Urinary bladder (tissue), 4 donors: ENCODE data around the gene PNKD. TPM values are rescaled to one million over a fixed set of nuclear protein-coding genes. Genes with fewer than 3 reads are reported as not detected.

ENCODE experiments used
- DNase-seq: peaks from one replicate; pipeline ENCODE4 v3.0.0-alpha.2; 2015; ENCODE audit errors: extremely low spot score
- H3K27ac ChIP-seq: one replicate; pipeline ENCODE4 v1.5.1; 2013; ENCODE audit warnings: low read depth, mild to moderate bottlenecking, moderate library complexity
- H3K36me3 ChIP-seq: one replicate; pipeline ENCODE4 v1.6.1; 2013; ENCODE audit warnings: mild to moderate bottlenecking, moderate library complexity; ENCODE audit not compliant: insufficient read depth
- H3K4me1 ChIP-seq: one replicate; pipeline ENCODE4 v1.6.1; 2013; ENCODE audit warnings: mild to moderate bottlenecking, moderate library complexity; ENCODE audit not compliant: insufficient read depth
- H3K4me3 ChIP-seq: one replicate; pipeline ENCODE4 v1.5.1; 2013; ENCODE audit warnings: low read depth, low read length
- WGBS: extraction: QIAGEN DNeasy Blood & Tissue Kit; methylation state at CpG from one replicate; pipeline ENCODE4 v1.1.7; 2013; 5-methylcytosine and 5-hydroxymethylcytosine counted together
- polyA plus RNA-seq: library from polyadenylated mRNA; stranded (reverse); fragments of 200-250 nt; gene quantifications from one replicate; pipeline ENCODE4 v1.2.3, GENCODE V29; 2013
- total RNA-seq: library from RNA; depleted of rRNA; stranded (reverse); fragments of >200 nt; gene quantifications from one replicate; pipeline ENCODE4 v1.2.3, GENCODE V29; 2014
- donor health status: healthy with polysubstance abuse.
- donor health status: healthy.

The PNKD gene
- total and polyA plus RNA-seq, 2 donors = 24.6 to 92.7 TPM

DNA sequence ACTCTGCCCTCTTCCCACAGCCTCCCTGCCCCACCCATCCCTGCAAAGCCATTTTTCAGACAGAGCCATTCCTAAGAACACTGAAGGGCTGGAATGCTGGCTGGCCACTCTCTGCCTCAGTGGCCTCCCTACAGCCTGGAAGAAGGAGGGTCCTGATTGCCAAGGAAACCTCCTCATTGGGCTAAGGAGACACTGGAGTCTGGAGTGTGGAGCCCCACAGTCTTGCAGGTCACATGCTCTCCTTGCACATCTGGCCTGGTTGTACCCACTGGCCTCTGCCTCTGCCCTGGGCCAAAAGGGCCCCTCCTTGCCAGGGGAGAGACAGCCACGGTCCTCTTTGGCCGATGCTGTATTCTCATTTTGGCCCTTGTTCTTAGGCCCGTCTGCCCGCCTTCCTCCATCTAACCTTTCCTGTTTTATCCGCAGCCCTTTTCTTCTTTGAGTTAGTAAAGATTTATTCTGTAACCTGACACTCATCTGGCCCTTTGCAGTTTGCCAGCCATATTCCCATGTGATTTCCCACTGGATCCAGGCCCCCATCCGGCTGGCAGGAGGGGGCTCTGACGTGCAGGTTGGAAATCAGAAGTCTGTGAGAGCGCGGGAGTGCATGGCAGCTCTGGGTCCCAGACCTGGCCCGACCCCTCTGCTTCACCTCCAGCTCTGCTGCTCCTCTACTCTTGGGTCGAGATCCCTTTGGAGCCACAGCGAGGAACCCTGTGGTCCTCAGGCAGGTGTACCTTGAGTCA lies 75.3 kb downstream of the PNKD start:
- Histone ChIP-seq H3K4me3 (no peak overlapping the region), H3K36me3 (no peaks in the 10 kb centered on the region), H3K4me1 (no peaks in the 10 kb centered on the region), H3K27ac (no peak overlapping the region)
- WGBS = 77% methylated on average over 12 of the region's 12 CpGs
- DNase-seq = no peak

- Histone ChIP-seq H3K4me1 (no peaks in the 10 kb centered on the region), H3K4me3 (no peak overlapping the region)
These were observed 76.9 kb downstream of the PNKD start for GRCh38 chr2:218347172-218347571.

GRCh38 chr2:218354045-218354444 lies 83.7 kb downstream of the PNKD start:
- H3K4me3 ChIP-seq = no peak overlapping the region
- no peak for DNase-seq
- 89% methylated on average over 14 of the region's 14 CpGs for WGBS
- H3K27ac ChIP-seq = no peak overlapping the region
- H3K4me1 ChIP-seq = no peaks in the 10 kb centered on the region
- H3K36me3 ChIP-seq = no peaks in the 10 kb centered on the region

More at GRCh38 chr2:218347172-218347571, 76.9 kb downstream of the PNKD start:
- no peak overlapping the region for H3K27ac ChIP-seq
- DNase-seq = no peak
- no peaks in the 10 kb centered on the region for H3K36me3 ChIP-seq
- WGBS = 76% methylated on average over 5 of the region's 5 CpGs

DNA sequence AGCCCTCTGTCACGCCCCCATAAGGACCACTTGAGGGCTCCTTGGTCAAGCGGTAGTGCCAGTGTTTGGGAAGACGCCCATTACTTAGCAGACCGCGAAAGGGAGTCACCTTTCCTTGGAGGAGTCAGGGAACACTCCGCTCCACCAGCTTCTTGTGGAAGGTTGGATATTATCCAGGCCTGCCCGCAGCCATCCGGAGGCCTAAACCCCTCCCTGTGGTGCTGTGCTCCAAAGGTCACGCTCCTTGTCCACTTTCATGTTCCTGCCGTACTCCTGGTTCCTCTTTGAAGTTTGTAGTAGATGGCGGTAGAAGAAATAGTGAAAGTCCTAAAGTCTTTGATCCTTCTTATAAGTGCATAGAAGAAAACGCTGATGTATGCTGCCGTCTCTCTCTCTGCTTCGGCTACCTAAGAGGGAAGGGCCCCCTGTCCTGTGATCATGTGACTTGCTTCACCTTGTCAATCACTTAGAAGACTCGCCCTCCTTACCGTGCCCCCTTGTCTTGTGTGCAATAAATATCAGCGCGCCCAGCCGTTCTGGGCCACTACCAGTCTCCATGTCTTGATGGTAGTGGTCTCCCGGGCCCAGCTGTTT lies 84.6 kb downstream of the PNKD start:
- no peaks in the 10 kb centered on the region for H3K36me3 ChIP-seq
- no peak overlapping the region for H3K27ac ChIP-seq
- 84% methylated on average over 20 of the region's 20 CpGs for WGBS
- H3K4me3 ChIP-seq = no peak overlapping the region
- no peaks in the 10 kb centered on the region for H3K4me1 ChIP-seq
- no peak for DNase-seq

DNA sequence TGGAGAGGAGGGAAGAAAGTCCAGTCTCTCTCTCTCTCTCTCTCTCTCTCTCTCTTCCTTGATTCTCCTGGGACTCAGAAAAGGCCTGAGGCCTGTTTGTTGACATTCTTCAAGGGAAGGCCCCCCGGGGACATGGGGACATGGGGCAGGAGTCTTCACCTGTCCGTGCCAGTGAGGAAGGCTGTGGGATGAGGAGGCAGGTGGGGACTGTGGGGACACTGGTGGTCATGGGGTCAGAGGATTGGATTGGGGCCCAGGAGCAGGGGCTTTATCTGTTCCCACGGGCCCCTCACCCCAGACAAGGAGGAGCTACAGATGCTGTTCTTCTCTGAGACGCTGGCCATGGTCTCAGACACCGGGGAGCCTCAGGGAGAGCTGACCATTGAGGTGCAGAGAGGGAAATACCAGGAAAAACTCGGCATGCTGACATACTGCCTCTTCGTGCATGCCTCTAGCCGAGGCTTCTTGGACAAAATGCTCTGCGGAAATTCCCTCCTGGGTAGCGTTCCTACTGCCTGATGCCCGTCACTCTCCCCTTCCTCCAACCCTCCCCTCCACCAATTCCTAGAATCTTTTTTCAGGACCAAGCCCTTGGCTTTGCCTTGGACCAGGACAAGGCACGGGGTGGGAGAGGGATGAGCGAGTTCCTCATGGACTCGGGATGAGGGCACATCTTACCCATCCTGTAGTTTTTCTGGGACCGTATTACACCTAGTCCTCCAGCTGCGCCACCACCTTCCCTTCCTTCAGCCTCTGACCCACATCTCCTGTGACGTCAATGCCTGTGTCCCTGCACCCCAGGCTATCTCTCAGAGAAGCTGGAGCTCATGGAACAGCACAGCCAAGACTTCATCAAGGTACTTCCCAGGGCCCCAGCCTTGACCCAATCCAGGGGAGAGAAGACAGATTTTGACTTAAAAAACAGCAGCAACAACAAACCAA lies 87.2 kb downstream of the PNKD start:
- DNase-seq = no peak
- H3K36me3 ChIP-seq = no peaks in the 10 kb centered on the region
- no peak overlapping the region for H3K4me3 ChIP-seq
- WGBS = 64% methylated on average over 17 of the region's 17 CpGs
- H3K27ac ChIP-seq = no peak overlapping the region
- H3K4me1 ChIP-seq = no peaks in the 10 kb centered on the region

DNA sequence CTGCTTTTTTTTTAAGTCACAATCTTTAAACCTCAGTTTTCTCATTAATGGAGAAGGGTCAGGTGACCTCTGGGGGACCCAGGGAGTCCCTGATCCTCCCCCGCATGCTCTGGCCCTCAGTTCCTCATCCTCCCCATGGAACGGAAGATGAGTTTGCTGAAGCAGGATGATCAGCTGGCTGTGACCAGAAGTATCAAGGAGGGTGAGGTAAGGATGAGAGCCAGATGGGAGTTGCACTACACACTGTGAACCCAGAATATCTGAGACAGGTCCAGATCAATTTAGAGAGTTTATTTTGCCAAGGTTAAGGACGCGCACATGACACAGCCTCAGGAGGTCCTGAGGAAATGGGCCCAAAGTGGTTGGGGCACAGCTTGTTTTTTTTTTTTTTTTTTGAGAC lies 90.1 kb downstream of the PNKD start:
- Histone ChIP-seq H3K4me3 (no peak overlapping the region), H3K4me1 (no peaks in the 10 kb centered on the region), H3K27ac (no peak overlapping the region), H3K36me3 (no peaks in the 10 kb centered on the region)
- 90% methylated on average over 4 of the region's 4 CpGs for WGBS
- no peak for DNase-seq

DNA sequence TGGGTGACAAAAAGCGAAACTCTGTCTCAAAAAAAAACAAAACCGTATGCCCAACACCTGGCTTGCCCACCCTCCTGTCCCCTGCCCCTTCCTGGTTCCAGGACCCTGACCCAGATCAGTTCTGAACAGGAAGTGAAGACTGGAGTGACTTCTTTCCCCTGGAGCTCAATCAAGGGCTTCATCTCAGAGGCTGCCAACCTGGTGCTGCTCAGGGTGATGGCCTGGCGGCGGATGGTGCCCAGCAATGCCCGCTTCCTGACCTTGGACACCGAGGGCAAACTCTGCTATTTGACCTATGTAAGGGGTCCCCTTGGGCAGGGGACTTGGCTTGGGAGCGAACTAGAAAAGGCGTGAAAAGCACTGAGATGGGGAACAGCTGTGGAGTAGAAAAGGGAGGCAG lies 92.3 kb downstream of the PNKD start:
- no peak for DNase-seq
- H3K27ac ChIP-seq = no peak overlapping the region
- WGBS = 90% methylated on average over 8 of the region's 8 CpGs
- H3K4me3 ChIP-seq = no peak overlapping the region
- no peaks in the 10 kb centered on the region for H3K4me1 ChIP-seq
- no peaks in the 10 kb centered on the region for H3K36me3 ChIP-seq

- whole genome bisulfite sequencing = 90% methylated on average over 3 of the region's 3 CpGs
- Histone ChIP-seq H3K4me3 (no peak overlapping the region), H3K36me3 (no peaks in the 10 kb centered on the region), H3K27ac (no peak overlapping the region), H3K4me1 (no peaks in the 10 kb centered on the region)
- no peak for DNase-seq
These were observed 93.4 kb downstream of the PNKD start for GRCh38 chr2:218363736-218364135.

- Histone ChIP-seq H3K27ac (no peak overlapping the region), H3K4me3 (no peak overlapping the region), H3K4me1 (no peaks in the 10 kb centered on the region), H3K36me3 (no peaks in the 10 kb centered on the region)
- no peak for DNase-seq
- 72% methylated on average over 6 of the region's 6 CpGs for WGBS
These were observed 93.9 kb downstream of the PNKD start for GRCh38 chr2:218364196-218364595.

DNA sequence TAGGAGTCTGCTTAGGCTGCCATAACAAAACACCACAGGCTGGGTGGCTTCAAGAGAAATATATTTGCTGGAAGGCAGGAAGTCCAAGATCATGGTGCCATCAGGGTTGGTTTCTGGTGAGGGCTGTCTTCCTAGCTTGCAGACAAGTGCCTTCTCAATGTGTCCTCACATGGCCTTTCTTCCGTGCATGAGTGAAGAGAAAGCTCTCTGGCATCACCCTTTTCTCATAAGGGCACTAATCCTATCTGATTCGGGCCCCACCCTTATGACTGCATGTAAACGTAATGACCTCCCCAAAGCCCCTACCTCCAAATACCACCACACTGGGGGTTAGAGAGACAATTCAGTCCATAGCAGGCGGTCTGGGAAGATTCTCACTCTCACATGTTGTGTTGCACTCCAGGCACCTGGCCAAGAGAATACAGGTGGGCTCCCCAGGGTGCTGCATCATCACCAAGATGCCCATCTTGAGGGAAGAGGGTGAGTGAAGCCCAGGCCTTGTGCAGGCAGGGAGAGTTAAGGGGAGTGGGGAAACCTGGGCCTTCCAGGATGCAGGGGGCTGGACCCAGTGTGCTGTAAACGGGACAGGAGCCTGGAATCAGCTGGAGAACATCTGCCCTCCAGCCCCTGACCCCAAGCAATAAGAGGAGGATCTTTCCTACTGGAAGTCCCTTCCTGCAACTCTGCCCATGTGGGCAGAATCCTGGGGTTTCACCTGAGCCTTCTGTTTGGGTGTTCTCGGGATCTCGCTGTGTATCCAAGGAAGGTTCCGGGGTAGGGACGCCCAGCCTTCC lies 96.5 kb downstream of the PNKD start:
- peak overlapping the region; percentile 37 for H3K4me3 ChIP-seq
- DNase-seq = no peak
- no peaks in the 10 kb centered on the region for H3K36me3 ChIP-seq
- no peaks in the 10 kb centered on the region for H3K4me1 ChIP-seq
- WGBS = 92% methylated on average over 9 of the region's 9 CpGs
- peak overlapping the region; percentile 81 for H3K27ac ChIP-seq

DNA sequence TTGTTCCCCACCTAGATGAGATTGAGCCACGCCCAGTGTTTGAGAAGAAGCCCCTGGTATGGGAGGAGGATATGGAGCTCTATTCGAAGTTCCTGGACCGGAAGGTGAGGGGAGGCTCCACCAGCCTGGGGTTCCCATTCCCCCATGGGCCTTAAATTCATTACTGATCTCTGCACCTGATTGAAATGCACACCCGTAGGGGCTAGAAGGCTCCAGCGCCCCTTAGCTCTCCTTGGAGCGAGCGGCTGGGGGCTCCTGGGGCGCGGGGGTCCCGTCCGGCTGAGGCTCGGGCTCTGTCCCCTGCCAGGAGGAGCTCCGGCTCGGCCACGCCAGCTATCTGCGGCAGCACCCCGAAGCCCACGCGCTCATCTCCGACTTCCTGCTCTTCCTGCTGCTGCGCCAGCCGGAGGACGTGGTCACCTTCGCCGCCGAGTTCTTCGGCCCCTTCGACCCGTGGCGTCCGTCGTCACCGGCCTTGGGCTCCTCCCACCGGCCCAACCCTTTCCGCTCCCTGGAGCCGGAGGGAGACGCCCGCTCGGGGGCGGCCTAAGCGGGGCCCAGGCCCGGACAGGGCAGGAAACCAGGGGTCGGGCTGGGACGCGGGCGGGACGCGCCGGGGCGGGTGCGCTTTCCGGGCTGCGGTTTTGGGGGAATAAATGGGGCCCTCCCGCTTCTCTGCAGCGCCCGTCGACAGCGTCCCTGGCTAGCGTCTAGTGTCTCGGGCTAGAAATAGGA lies 97.3 kb downstream of the PNKD start:
- Histone ChIP-seq H3K4me1 (no peaks in the 10 kb centered on the region), H3K36me3 (no peaks in the 10 kb centered on the region), H3K27ac (peak overlapping the region; percentile 85), H3K4me3 (peak overlapping the region; percentile 37)
- DNase-seq = no peak
- WGBS = 5% methylated on average over 60 of the region's 60 CpGs

DNA sequence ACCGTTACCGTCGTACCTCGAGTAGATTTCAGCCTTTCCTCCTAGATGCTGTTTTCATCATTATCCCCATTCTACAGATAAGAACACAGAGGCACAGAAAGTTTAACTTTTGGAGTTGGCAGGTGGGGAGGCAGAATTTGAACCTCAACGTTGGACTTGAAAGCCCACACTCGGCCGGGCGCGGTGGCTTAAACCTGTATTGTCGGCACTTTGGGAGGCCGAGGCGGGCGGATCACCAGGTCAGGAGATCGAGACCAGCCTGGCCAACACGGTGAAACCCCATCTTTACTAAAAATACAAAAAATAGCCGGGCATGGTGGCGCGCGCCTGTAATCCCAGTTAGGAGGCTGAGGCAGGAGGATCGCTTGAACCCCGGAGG lies 97.8 kb downstream of the PNKD start:
- DNase-seq = no peak
- Histone ChIP-seq H3K4me3 (peak overlapping the region; percentile 37), H3K36me3 (no peaks in the 10 kb centered on the region), H3K27ac (peak overlapping the region; percentile 85), H3K4me1 (no peaks in the 10 kb centered on the region)
- WGBS = 56% methylated on average over 21 of the region's 21 CpGs
